Tibial nerve (tissue), 4 donors: ENCODE data around the gene KRT36.

Experiments used
- CTCF ChIP-seq, 5 experiments: fragments of 200-600 bp in 3 of 5; fragments of 450-650 bp in 2 of 5; sonication (generic) in 3 of 5; IDR thresholded peaks; one replicate each; pipeline ENCODE4 v1.5.1; 2016 to 2019; ENCODE audit warnings: antibody characterized with exemption in 5 of 5, mild to moderate bottlenecking in 3 of 5, moderate library complexity in 2 of 5
- EP300 ChIP-seq, 2 donors: sonication (generic); formaldehyde crosslinking; IDR thresholded peaks; one replicate each; pipeline ENCODE4 v1.6.1; 2017; ENCODE audit warnings: antibody characterized with exemption in 2 of 2, mild to moderate bottlenecking in 1 of 2
- POLR2A ChIP-seq, 2 donors: fragments of 450-650 bp; IDR thresholded peaks; one replicate each; pipeline ENCODE4 v1.6.1; 2017; ENCODE audit warnings: antibody characterized with exemption in 2 of 2, mild to moderate bottlenecking in 2 of 2, moderate library complexity in 2 of 2

- TF ChIP-seq POLR2A (IDR thresholded peaks at IDR 0.05) (no peak), CTCF (IDR thresholded peaks at IDR 0.05) (no peak), EP300 (IDR thresholded peaks at IDR 0.05) (no peak)
Measured at GRCh38 chr17:41535764-41536481, 46.2 kb upstream of the KRT36 start.
